SK-N-SH treated with all-trans-retinoic acid at 6 μM for 48 hours (cell line): Measurements from ENCODE around the gene SYNGR1.

Experiments
- ATAC-seq: fragments of 200-7000 bp; cut with Tn5 transposase; 3 replicates; pipeline ENCODE4 v1.9.1; 2020; ENCODE audit warnings: mild to moderate bottlenecking, moderate library complexity
- ARNTL ChIP-seq: fragments of 450-650 bp; formaldehyde crosslinking; IDR thresholded peaks from 2 replicates; pipeline ENCODE4 v1.5.0; 2020; ENCODE audit warnings: low read depth, mild to moderate bottlenecking, moderate library complexity, borderline replicate concordance
- BACH2 ChIP-seq: fragments of 250-450 bp; sonication (Bioruptor Pico); IDR thresholded peaks from 2 replicates; pipeline ENCODE4 v1.9.0; 2021; ENCODE audit warnings: mild to moderate bottlenecking, borderline replicate concordance
- CREB5 ChIP-seq: fragments of 250-450 bp; sonication (Bioruptor Pico); IDR thresholded peaks from 2 replicates; pipeline ENCODE4 v1.5.1; 2020; ENCODE audit warnings: low read depth, mild to moderate bottlenecking, moderate library complexity
- CSRNP3 ChIP-seq: fragments of 250-450 bp; sonication (Bioruptor Pico); IDR thresholded peaks from 2 replicates; pipeline ENCODE4 v1.5.1; 2021; ENCODE audit warnings: mild to moderate bottlenecking, moderate library complexity
- GLIS3 ChIP-seq: fragments of 250-450 bp; sonication (Bioruptor Pico); IDR thresholded peaks from 2 replicates; pipeline ENCODE4 v1.5.0; 2020; ENCODE audit warnings: mild to moderate bottlenecking, moderate library complexity
- ISL1 ChIP-seq: fragments of 250-450 bp; sonication (Bioruptor Pico); IDR thresholded peaks from 2 replicates; pipeline ENCODE4 v2.1.2; 2022; ENCODE audit warnings: mild to moderate bottlenecking, moderate library complexity
- POU6F1 ChIP-seq: fragments of 250-450 bp; sonication (Bioruptor Pico); IDR thresholded peaks from 2 replicates; pipeline ENCODE4 v1.8.0; 2021; ENCODE audit warnings: low read depth, mild to moderate bottlenecking, moderate library complexity, borderline replicate concordance
- RARB ChIP-seq: fragments of 250-450 bp; sonication (Bioruptor Pico); IDR thresholded peaks from 2 replicates; pipeline ENCODE4 v1.8.0; 2021; ENCODE audit warnings: mild to moderate bottlenecking, moderate library complexity
- TCF4 ChIP-seq: fragments of 250-450 bp; sonication (Bioruptor Pico); IDR thresholded peaks from 2 replicates; pipeline ENCODE4 v1.8.0; 2021; ENCODE audit warnings: mild to moderate bottlenecking, moderate library complexity, borderline replicate concordance
- ZC3H10 ChIP-seq: fragments of 250-450 bp; sonication (Bioruptor Pico); IDR thresholded peaks from 2 replicates; pipeline ENCODE4 v1.5.1; 2021; ENCODE audit warnings: mild to moderate bottlenecking, moderate library complexity
- ZFP3 ChIP-seq: fragments of 250-450 bp; sonication (Bioruptor Pico); IDR thresholded peaks from 2 replicates; pipeline ENCODE4 v1.5.0; 2020; ENCODE audit warnings: mild to moderate bottlenecking, moderate library complexity
- ZFP30 ChIP-seq: fragments of 450-650 bp; formaldehyde crosslinking; IDR thresholded peaks from 2 replicates; pipeline ENCODE4 v1.5.0; 2022; ENCODE audit warnings: mild to moderate bottlenecking, moderate library complexity
- ZNF565 ChIP-seq: fragments of 450-650 bp; formaldehyde crosslinking; conservative IDR thresholded peaks from 2 replicates; pipeline ENCODE4 v1.5.0; 2020; ENCODE audit warnings: low read depth, mild to moderate bottlenecking, moderate library complexity
- ZNF8 ChIP-seq: fragments of 450-650 bp; formaldehyde crosslinking; IDR thresholded peaks from 2 replicates; pipeline ENCODE4 v1.5.0; 2020; ENCODE audit warnings: mild to moderate bottlenecking, moderate library complexity
- TF ChIP-seq, protein P1 (sequence below): fragments of 250-450 bp; sonication (Bioruptor Pico); IDR thresholded peaks from 2 replicates; pipeline ENCODE4 v1.5.0; 2020; ENCODE audit warnings: mild to moderate bottlenecking, moderate library complexity
- TF ChIP-seq, protein P2 (sequence below): fragments of 250-450 bp; sonication (Bioruptor Pico); IDR thresholded peaks from 2 replicates; pipeline ENCODE4 v1.8.0; 2020; ENCODE audit warnings: mild to moderate bottlenecking, moderate library complexity, borderline replicate concordance

Gene SYNGR1

DNA sequence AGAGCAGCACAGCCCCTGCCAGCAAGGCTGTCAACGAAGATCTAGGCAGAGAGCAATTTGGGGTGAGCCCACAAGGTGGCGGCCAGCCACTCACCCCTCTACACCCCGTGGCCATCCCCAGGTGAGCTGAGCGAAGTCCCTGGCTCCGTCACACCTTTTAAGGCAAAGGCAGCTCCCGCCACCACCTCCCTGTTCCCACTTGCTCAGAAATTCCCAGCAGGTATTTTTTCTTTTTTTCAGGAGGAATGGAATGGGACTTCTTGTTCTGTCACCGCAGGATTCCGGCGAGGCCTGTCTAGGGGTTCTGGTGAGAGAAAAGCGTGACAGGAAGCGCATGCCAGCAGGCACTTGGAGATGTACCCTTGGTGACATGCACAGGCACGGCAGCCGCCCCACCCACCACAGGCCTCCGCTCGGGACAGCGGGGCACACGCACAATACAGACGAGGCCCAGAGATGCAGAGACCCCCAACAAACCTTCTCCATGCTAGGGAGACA lies 40.4 kb upstream of the SYNGR1 start:
- ATAC-seq: peak; percentile 8
- TF ChIP-seq CREB5 (CRISPR knock-in tag) (no peak), ZNF8 (CRISPR knock-in tag) (no peak), GLIS3 (CRISPR knock-in tag) (no peak), ZFP3 (CRISPR knock-in tag) (no peak), ZFP30 (CRISPR knock-in tag) (no peak), ISL1 (CRISPR knock-in tag) (no peak), BACH2 (CRISPR knock-in tag) (no peak), ARNTL (no peak), ZNF565 (CRISPR knock-in tag) (no peak)
- TF ChIP-seq, protein P1, sequence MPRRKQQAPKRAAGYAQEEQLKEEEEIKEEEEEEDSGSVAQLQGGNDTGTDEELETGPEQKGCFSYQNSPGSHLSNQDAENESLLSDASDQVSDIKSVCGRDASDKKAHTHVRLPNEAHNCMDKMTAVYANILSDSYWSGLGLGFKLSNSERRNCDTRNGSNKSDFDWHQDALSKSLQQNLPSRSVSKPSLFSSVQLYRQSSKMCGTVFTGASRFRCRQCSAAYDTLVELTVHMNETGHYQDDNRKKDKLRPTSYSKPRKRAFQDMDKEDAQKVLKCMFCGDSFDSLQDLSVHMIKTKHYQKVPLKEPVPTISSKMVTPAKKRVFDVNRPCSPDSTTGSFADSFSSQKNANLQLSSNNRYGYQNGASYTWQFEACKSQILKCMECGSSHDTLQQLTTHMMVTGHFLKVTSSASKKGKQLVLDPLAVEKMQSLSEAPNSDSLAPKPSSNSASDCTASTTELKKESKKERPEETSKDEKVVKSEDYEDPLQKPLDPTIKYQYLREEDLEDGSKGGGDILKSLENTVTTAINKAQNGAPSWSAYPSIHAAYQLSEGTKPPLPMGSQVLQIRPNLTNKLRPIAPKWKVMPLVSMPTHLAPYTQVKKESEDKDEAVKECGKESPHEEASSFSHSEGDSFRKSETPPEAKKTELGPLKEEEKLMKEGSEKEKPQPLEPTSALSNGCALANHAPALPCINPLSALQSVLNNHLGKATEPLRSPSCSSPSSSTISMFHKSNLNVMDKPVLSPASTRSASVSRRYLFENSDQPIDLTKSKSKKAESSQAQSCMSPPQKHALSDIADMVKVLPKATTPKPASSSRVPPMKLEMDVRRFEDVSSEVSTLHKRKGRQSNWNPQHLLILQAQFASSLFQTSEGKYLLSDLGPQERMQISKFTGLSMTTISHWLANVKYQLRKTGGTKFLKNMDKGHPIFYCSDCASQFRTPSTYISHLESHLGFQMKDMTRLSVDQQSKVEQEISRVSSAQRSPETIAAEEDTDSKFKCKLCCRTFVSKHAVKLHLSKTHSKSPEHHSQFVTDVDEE (CRISPR knock-in tag): no peak
- TF ChIP-seq, protein P2, sequence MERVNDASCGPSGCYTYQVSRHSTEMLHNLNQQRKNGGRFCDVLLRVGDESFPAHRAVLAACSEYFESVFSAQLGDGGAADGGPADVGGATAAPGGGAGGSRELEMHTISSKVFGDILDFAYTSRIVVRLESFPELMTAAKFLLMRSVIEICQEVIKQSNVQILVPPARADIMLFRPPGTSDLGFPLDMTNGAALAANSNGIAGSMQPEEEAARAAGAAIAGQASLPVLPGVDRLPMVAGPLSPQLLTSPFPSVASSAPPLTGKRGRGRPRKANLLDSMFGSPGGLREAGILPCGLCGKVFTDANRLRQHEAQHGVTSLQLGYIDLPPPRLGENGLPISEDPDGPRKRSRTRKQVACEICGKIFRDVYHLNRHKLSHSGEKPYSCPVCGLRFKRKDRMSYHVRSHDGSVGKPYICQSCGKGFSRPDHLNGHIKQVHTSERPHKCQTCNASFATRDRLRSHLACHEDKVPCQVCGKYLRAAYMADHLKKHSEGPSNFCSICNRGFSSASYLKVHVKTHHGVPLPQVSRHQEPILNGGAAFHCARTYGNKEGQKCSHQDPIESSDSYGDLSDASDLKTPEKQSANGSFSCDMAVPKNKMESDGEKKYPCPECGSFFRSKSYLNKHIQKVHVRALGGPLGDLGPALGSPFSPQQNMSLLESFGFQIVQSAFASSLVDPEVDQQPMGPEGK (CRISPR knock-in tag): no peak

GRCh38 chr22:39309881-39310714 lies 39.7 kb upstream of the SYNGR1 start:
- ATAC-seq: peak; percentile 4
- TF ChIP-seq CSRNP3 (CRISPR knock-in tag): no peak

GRCh38 chr22:39311592-39312400 lies 38.0 kb upstream of the SYNGR1 start:
- TF ChIP-seq ZC3H10 (CRISPR knock-in tag): no peak
- TF ChIP-seq, all 23 proteins: peak for 0
- ATAC-seq: no peak; the same call in 2 of the 3 replicates

GRCh38 chr22:39312410-39312809 lies 37.4 kb upstream of the SYNGR1 start:
- ATAC-seq: no peak
- TF ChIP-seq GLIS3 (CRISPR knock-in tag): no peak
- no peak for TF ChIP-seq CSRNP3 (CRISPR knock-in tag)
- no peak for TF ChIP-seq ZC3H10 (CRISPR knock-in tag)
- TF ChIP-seq RARB: no peak
- no peak for TF ChIP-seq TCF4 (CRISPR knock-in tag)
- TF ChIP-seq ZFP30 (CRISPR knock-in tag): no peak
- TF ChIP-seq CREB5 (CRISPR knock-in tag): no peak
- TF ChIP-seq ZNF565 (CRISPR knock-in tag): no peak
- no peak for TF ChIP-seq BACH2 (CRISPR knock-in tag)
- no peak for TF ChIP-seq ZNF8 (CRISPR knock-in tag)
- TF ChIP-seq POU6F1 (CRISPR knock-in tag): no peak
